SU-DHL-6 (cell line): Measurements from ENCODE around the gene KRT23.

ENCODE experiments used
- EZH2phosphoT487 ChIP-seq: fragments of 200-600 bp; sonication (generic), shearing (Covaris generic); conservative IDR thresholded peaks from 2 replicates; pipeline ENCODE4 v1.6.1; 2018; ENCODE audit warnings: mild to moderate bottlenecking, antibody characterized with exemption, low read length, moderate library complexity, mixed read lengths
- TF ChIP-seq, protein P1 (sequence below): fragments of 200-600 bp; sonication (generic); IDR thresholded peaks from one replicate; pipeline ENCODE4 v1.5.1; 2017; ENCODE audit warnings: antibody characterized with exemption, mild to moderate bottlenecking, low read length, moderate library complexity; ENCODE audit not compliant: insufficient read depth, poor library complexity, severe bottlenecking

DNA sequence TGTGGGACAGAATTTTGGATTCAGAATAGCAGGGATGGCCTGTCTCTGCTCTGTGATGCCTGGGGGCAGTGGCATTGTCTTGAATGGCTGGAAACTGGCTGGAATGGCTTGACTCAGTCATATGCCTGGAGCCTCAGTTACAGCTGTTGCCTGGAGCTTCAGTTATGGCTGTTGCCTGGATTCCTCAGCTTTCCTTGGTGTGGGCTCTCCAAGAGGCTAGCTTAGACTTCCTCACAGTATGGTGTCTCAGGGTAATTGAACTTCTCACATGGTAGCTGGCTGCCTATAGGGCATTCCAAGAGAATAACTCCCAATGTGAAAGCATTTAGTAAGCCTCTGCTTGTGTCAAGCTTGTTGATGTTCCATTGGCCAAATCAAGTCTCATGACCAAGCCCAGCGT lies 21.1 kb downstream of the KRT23 start:
- TF ChIP-seq, protein P1, sequence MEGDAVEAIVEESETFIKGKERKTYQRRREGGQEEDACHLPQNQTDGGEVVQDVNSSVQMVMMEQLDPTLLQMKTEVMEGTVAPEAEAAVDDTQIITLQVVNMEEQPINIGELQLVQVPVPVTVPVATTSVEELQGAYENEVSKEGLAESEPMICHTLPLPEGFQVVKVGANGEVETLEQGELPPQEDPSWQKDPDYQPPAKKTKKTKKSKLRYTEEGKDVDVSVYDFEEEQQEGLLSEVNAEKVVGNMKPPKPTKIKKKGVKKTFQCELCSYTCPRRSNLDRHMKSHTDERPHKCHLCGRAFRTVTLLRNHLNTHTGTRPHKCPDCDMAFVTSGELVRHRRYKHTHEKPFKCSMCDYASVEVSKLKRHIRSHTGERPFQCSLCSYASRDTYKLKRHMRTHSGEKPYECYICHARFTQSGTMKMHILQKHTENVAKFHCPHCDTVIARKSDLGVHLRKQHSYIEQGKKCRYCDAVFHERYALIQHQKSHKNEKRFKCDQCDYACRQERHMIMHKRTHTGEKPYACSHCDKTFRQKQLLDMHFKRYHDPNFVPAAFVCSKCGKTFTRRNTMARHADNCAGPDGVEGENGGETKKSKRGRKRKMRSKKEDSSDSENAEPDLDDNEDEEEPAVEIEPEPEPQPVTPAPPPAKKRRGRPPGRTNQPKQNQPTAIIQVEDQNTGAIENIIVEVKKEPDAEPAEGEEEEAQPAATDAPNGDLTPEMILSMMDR, result no peak
- no peak for TF ChIP-seq EZH2phosphoT487
